IPS-18a (cell line): ENCODE data around the gene LRRK1.

Experiments
- H3K27ac ChIP-seq: one replicate; pipeline ENCODE4 v1.5.1; 2013; ENCODE audit warnings: low read length
- H3K27me3 ChIP-seq: one replicate; pipeline ENCODE4 v1.6.1; 2013; ENCODE audit warnings: mild to moderate bottlenecking, low read length; ENCODE audit not compliant: control insufficient read depth, insufficient read depth
- H3K36me3 ChIP-seq: one replicate; pipeline ENCODE4 v1.6.1; 2013; ENCODE audit warnings: low read depth, low read length; ENCODE audit not compliant: control insufficient read depth
- H3K4me1 ChIP-seq: one replicate; pipeline ENCODE4 v1.6.1; 2013; ENCODE audit warnings: low read depth, low read length; ENCODE audit not compliant: control insufficient read depth
- H3K4me3 ChIP-seq: one replicate; pipeline ENCODE4 v1.5.1; 2013; ENCODE audit warnings: low read length
- H3K9ac ChIP-seq: one replicate; pipeline ENCODE4 v1.6.1; 2013; ENCODE audit warnings: mild to moderate bottlenecking, low read length, moderate library complexity
- H3K9me3 ChIP-seq: one replicate; pipeline ENCODE4 v1.6.1; 2013; ENCODE audit warnings: low read depth, low read length; ENCODE audit not compliant: control insufficient read depth

Gene LRRK1

DNA sequence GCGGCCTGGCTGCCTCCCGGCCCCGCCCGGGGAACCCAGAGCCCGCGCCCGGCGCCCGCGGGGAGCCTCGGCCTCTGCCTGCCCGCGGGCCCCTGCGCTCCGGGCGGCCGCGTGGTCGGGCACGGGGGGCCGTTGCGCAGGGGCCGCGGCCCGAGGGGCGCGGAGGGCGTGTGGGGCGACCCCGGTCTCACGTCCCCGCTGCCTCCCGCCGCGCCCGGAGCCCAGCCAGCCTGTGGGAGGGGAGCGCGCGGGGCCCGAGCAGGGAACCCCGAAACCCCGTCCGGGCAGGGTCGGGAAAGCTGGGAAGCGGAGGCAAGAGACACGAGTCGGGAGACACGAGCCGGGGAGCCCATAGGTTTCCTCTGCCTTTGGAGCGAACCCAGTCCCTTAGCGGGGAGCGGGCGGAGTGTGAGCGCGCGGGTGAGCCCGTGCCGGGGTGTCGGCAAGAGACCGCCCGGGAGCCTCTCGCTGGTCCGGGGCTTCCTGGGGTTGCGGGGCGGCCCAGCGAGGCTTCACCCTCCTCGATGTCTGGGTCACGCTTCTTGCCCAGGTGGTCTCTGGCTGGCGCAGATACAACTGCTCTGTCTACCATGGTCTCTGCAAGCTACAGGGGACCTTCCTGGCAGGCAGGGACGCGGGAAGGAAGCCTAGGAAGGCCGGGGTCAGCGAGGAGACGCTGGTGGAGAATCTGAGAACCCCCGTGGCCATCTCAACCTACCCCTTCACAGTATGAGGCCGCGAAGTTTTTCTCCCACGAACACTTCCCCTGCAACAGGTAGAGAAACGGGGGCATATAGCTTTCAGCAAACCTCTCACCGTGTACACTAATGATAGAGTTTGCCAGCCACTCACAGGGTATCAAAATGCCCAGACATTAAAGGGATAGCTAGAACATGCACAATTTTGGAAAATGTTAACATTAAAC is 586 bp downstream of the LRRK1 start:
- no peak overlapping the region for H3K27ac ChIP-seq
- peaks cover 73% of the 10 kb centered on the region for H3K27me3 ChIP-seq
- H3K36me3 ChIP-seq: no peaks in the 10 kb centered on the region
- no peak overlapping the region for H3K9ac ChIP-seq
- H3K4me3 ChIP-seq: peak overlapping the region; percentile 51
- no peaks in the 10 kb centered on the region for H3K9me3 ChIP-seq
- H3K4me1 ChIP-seq: no peaks in the 10 kb centered on the region

- no peak overlapping the region for H3K27ac ChIP-seq
- no peak overlapping the region for H3K9ac ChIP-seq
- H3K27me3 ChIP-seq: peaks cover 74% of the 10 kb centered on the region
- H3K36me3 ChIP-seq: no peaks in the 10 kb centered on the region
- H3K4me3 ChIP-seq: no peak overlapping the region
- H3K9me3 ChIP-seq: no peaks in the 10 kb centered on the region
- H3K4me1 ChIP-seq: no peaks in the 10 kb centered on the region
Measured at GRCh38 chr15:100920516-100921135, 1.5 kb downstream of the LRRK1 start.

GRCh38 chr15:100922192-100923040 is 3.3 kb downstream of the LRRK1 start:
- peaks cover 64% of the 10 kb centered on the region for H3K27me3 ChIP-seq
- no peak overlapping the region for H3K4me3 ChIP-seq
- H3K9me3 ChIP-seq: no peaks in the 10 kb centered on the region
- no peaks in the 10 kb centered on the region for H3K36me3 ChIP-seq
- H3K9ac ChIP-seq: no peak overlapping the region
- H3K4me1 ChIP-seq: no peaks in the 10 kb centered on the region
- no peak overlapping the region for H3K27ac ChIP-seq

DNA sequence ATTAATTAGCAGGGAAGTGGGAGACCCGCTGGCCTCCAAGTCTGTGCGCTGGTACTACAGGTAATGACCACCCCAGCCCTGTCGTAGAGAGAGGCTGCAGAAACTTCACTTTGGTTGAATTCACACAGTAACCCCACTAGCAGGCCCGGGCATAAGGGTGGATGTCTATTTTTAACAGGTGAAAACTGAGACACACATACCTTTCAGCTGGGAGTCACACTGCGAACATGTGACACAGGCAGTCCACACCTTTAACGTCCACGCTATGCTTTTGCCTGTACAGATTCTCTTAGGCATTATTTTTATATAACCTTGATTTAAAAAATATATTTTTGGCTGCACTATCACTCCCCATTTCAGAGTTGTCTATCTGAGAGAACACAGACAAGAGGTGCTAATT is 3.9 kb downstream of the LRRK1 start:
- Histone ChIP-seq H3K27ac (no peak overlapping the region), H3K4me3 (no peak overlapping the region), H3K36me3 (no peaks in the 10 kb centered on the region), H3K4me1 (no peaks in the 10 kb centered on the region), H3K9ac (no peak overlapping the region), H3K9me3 (no peaks in the 10 kb centered on the region), H3K27me3 (peaks cover 58% of the 10 kb centered on the region)

- Histone ChIP-seq H3K4me3 (no peak overlapping the region), H3K9ac (no peak overlapping the region), H3K9me3 (no peaks in the 10 kb centered on the region), H3K27ac (no peak overlapping the region), H3K27me3 (peaks cover 50% of the 10 kb centered on the region), H3K36me3 (no peaks in the 10 kb centered on the region), H3K4me1 (no peaks in the 10 kb centered on the region)
Measured at GRCh38 chr15:100923902-100924301, 4.7 kb downstream of the LRRK1 start.

- H3K36me3 ChIP-seq: no peaks in the 10 kb centered on the region
Measured at GRCh38 chr15:100924436-100924835, 5.3 kb downstream of the LRRK1 start.

DNA sequence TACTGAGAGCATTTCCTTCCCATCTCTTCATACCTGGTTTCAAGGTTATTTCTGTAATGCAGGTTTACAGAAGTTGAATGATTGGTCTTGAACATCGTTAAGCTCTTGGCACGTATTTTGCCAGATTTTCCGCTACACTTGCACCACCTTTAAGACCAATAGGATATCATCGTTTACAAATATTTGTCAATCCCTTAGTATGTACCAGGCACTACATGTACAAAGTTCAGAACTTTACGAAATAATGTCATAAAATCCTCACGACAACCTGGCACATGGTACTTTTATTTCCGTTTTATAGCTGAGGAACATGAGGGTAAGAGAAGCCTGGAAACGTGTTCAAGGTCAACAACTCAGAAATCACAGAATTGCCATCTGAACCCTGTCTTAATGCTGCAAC is 6.3 kb downstream of the LRRK1 start:
- Histone ChIP-seq H3K27me3 (peaks cover 36% of the 10 kb centered on the region), H3K4me1 (no peaks in the 10 kb centered on the region), H3K27ac (no peak overlapping the region), H3K36me3 (no peaks in the 10 kb centered on the region), H3K9ac (no peak overlapping the region), H3K9me3 (no peaks in the 10 kb centered on the region), H3K4me3 (no peak overlapping the region)

More at GRCh38 chr15:100924436-100924835, 5.3 kb downstream of the LRRK1 start:
- no peaks in the 10 kb centered on the region for H3K9me3 ChIP-seq
- H3K9ac ChIP-seq: no peak overlapping the region
- peaks cover 47% of the 10 kb centered on the region for H3K27me3 ChIP-seq
- no peak overlapping the region for H3K27ac ChIP-seq
- no peaks in the 10 kb centered on the region for H3K4me1 ChIP-seq
- no peak overlapping the region for H3K4me3 ChIP-seq

GRCh38 chr15:100926258-100926657 is 7.1 kb downstream of the LRRK1 start:
- Histone ChIP-seq H3K9me3 (no peaks in the 10 kb centered on the region), H3K27ac (no peak overlapping the region), H3K4me1 (no peaks in the 10 kb centered on the region), H3K4me3 (no peak overlapping the region), H3K36me3 (no peaks in the 10 kb centered on the region), H3K27me3 (peaks cover 32% of the 10 kb centered on the region), H3K9ac (no peak overlapping the region)

DNA sequence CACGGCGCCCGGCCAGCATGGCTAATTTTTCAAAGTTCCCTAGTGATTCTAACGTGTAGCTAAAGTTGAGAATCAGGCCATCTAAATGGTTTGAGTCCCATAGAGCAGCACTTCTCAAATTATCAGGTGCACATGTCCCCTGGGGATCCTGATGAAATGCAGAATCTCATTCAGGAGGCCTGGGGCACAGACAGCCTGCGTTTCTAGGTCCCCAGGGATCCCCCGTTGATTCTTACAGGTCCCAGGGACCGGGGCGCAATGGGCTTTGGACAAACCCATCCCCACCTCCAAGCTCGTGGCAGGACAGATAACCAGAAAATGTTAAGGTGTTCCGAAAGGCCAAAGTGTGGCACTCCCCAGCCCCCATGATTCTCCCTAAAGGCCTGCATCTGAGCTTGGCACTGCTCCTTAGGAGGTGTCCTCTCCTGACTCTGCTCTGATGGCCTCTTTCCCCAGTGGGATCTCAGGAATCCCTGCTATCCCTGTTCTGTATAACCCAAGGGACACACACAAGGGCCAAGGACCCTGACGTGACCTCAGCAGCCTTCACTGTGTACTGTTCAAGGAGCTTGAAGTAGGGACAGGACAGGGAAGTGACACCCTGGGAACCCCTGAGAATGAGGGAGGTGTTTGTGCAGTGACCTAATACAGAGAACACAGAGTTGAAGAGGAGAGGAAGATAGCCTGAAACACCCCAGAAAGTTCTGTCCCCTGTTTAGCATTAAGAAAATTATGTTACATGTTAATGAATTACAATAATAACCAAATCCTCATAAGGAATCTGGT is 8.0 kb downstream of the LRRK1 start:
- Histone ChIP-seq H3K36me3 (no peaks in the 10 kb centered on the region), H3K4me1 (no peaks in the 10 kb centered on the region), H3K27ac (no peak overlapping the region)

DNA sequence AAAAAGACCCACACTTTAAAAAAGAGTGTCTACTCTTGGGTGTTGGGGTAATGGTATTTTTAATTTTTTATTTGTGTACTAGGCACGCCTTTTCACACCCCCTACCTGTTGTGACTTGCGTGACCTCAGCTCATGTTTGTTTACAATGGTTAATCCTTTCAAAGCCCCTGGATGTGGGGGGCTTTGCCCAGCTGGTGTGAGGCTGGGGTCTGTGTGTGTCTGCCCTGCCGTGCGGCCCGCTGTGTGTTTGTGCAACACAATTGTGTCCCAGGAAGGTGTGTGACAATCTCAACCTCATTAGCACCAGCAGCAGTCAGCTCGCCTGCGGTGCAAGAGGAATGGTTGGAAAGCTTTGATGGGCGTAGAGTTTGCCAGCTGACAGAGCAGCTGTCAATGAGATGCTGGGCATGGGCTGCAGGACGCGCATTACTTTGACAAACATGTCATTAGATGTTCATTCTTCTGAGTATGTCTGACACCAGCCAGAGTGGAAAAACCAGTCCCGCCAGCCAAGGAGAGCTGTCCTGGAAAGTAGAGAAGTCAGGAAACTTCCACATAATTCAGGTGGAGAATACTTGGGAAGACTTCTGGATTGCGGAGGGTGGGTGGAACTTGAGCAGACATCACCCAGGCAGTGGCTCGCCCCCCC is 9.6 kb downstream of the LRRK1 start:
- peaks cover 9% of the 10 kb centered on the region for H3K27me3 ChIP-seq
- H3K9me3 ChIP-seq: no peaks in the 10 kb centered on the region
- H3K4me1 ChIP-seq: peaks cover 7% of the 10 kb centered on the region
- H3K9ac ChIP-seq: no peak overlapping the region
- H3K36me3 ChIP-seq: no peaks in the 10 kb centered on the region
- H3K27ac ChIP-seq: no peak overlapping the region
- no peak overlapping the region for H3K4me3 ChIP-seq

More for the DNA sequence above, 8.0 kb downstream of the LRRK1 start:
- Histone ChIP-seq H3K9me3 (no peaks in the 10 kb centered on the region), H3K9ac (no peak overlapping the region), H3K27me3 (peaks cover 23% of the 10 kb centered on the region), H3K4me3 (no peak overlapping the region)
